Hematopoietic multipotent progenitor cell treated with erythropoietin and hydrocortisone succinate and interleukin-3 and kit ligand, for 8 days (in vitro differentiated cells): ENCODE results near the gene ANKK1.

Source experiments
- DNase-seq: peaks from one replicate; pipeline ENCODE4 v3.0.0-alpha.2; 2015

ANKK1 gene

DNA sequence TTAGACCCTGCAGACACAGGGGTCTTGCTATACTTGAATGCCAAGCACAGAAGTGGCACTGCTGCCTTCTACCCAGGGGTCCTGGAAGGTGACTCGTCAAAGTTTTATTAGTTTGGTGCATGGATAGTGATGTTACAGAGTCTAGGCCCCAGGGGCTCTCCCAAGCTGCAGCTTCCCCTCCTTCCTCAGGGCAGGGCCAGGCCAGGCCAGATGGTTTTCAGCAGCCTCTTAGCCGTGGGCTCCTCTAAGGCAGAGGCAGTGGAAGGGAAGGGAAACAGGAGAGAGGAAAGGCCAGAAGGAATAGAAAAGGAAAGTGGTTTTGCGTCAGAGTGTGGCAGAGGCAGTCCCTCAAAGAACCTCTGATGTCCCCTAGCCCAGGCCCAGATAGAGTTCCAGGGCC is 21.9 kb downstream of the ANKK1 start:
- DNase-seq, result no peak

DNA sequence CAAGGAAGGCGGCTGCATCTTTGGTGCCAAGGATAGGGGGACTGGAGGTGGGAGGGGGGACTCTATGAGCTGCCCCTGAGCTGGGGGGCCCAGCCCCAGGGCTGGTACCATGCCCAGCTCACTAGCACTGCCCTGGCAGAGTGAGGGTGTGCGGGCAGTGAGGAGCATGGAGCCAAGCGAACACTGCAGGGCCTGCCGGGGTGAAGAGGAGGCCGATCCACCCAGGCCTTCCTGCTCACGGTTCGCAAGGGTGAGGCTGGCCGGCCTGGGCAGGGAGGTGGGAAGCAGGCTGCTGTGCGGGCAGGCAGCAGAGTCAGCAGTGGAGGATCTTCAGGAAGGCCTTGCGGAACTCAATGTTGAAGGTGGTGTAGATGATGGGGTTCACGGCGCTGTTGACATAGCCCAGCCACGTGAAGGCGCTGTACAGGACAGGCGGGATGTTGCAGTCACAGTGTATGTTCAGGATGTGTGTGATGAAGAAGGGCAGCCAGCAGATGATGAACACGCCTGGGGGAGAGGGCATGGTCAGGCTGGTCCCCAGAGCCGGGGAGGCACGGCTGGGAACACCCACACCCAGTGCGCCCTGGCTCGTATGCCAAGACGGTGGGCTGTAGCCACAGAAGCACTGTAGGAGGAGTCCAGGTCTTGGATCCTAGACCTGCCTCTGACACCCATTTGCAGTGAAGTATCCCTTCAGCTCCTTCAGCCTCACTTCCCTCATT is 23.0 kb downstream of the ANKK1 start:
- DNase-seq, result no peak

- DNase-seq, result no peak
These were observed 24.0 kb downstream of the ANKK1 start for GRCh38 chr11:113411536-113411935.

DNA sequence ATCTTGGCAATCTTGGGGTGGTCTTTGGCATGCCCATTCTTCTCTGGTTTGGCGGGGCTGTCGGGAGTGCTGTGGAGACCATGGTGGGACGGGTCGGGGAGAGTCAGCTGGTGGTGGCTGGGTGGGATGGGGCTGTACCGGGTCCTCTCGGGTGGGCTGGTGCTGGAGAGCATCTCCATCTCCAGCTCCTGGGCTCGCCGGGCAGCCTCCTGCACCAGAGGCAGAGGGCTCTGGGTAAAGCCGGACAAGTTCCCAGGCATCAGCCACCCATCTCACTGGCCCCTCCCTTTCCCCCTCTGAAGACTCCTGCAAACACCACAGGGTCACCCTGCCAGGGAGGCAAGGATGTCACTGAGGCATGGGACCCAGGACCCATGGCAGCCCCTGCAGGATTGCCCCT is 25.1 kb downstream of the ANKK1 start:
- DNase-seq, result no peak

DNA sequence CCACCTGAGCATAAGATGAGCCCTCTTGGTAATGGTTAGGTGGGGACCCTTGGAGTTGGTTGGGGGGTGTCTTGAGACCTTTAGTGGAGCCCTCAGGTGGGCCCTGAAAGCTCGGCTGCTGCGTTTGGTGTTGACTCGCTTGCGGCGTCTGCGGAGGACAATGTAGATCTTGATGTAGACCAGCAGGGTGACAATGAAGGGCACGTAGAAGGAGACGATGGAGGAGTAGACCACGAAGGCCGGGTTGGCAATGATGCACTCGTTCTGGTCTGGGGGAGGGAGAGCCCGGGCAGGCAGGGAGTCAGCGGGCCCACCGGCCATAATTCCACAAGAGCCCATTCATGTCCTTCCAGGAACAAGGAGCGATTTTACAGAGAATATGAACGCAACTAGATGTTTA is 27.8 kb downstream of the ANKK1 start:
- no peak for DNase-seq

DNA sequence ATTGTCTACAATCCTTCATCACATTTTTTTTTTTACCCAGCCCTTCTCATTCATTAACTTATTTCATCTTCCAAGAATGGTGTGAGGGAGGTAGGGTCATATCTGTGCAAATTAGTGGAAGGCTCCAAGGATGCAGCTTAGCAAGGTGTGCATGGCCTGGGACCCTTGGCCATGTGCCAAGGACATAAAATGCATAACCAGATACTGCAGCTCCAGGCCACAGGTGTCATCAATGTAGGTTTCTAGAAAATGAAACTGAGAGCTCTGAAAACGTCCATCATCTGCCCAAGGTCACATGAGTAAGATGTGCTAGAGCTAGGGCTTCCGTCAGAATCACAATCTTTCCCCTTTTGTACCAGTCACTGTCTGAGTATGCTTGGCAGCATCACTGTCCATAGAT is 29.8 kb downstream of the ANKK1 start:
- DNase-seq, result no peak

GRCh38 chr11:113419454-113420003 is 31.9 kb downstream of the ANKK1 start:
- no peak for DNase-seq

GRCh38 chr11:113420808-113421207 is 33.2 kb downstream of the ANKK1 start:
- DNase-seq, result no peak

- DNase-seq, result no peak
These were observed 39.1 kb downstream of the ANKK1 start for GRCh38 chr11:113426686-113427085.

DNA sequence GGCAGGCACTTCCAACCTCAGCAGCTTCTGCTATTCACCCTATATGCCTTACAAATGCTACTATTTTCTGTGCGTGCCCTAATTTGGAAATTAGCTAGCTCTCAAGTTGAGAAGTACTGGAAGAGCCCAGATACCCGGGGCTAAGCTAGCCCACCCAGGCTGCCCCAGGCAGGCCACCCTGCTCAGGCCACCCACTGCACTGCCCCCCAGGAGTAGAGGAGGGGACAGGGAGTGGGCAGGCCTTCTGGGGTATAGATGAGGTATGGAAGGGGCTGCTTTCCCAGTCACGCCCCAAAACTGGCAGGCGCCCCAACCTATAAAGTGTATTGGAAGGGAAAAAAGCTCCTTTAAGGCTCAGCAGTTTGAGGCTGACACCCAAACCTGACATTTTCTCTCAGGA is 44.2 kb downstream of the ANKK1 start:
- DNase-seq, result no peak

DNA sequence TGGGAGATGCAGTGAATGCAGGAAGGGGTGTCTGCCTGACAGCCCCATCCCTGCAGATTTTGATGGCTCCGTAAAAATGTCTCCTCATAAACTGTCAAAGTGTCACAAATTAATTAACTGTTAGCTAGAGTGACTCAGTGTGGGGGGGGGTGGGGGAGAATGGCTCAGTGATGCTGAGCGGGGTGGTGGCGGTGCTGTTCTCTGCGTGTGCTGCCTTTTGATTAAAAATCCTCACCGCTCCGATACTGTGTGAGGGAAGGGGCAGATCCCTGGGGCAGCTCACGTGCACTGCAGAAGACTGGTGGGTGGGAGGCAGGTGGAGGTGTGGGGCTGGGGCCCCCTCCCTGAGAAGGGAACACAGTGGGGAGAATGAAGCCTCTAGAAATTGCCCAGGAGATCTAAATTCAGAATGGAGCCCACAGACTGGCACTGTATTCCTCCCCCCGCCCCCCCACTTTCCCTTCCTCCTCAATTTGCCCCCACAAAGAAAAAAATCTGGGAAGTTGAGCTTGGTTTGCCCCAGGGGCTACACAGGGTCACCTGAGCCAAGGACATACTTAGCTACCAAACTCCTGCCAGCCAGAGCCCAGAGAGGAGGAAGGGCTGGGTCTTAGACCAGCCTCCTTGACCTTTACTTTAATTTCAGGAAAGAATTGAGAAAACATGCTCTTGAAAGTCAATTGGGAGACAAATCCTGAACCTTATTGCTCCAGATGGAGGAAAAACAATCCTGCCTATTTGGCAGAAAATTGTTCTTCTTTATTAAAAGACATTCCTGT is 47.8 kb downstream of the ANKK1 start:
- DNase-seq, result no peak

- no peak for DNase-seq
These were observed 49.2 kb downstream of the ANKK1 start for GRCh38 chr11:113436672-113437252.

GRCh38 chr11:113440816-113441215 is 53.2 kb downstream of the ANKK1 start:
- DNase-seq, result no peak

DNA sequence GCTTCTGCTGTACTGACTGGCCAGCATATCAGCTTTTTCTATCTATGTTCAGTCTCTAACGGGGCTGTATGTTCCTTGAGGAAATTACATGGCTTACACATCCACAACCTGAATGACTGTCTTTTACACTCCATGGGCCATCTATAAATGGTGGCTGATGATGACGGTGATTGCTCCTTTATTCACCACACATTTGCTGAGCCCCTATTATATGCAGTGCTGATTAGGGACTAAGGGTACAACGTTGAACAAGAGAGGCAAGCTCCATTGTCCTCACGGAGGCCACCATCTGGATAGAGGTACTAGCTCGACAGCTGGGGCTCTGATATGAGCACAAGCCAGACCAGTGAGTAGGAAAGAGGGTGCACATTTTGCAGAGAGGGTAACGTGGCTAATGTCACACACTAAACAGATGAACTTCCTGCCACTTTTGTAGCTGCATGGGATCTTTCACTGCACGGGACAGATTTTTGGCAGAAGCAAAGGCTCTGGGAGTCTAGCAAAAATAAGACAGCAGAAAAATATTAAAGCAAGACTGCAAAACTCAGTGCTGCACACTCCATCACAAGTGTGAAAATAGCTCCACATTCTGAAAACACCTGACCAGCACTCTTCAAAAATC is 57.0 kb downstream of the ANKK1 start:
- no peak for DNase-seq

- DNase-seq, result no peak
These were observed 58.5 kb downstream of the ANKK1 start for GRCh38 chr11:113446112-113446511.

- no peak for DNase-seq
These were observed 59.4 kb downstream of the ANKK1 start for GRCh38 chr11:113446938-113447337.

- DNase-seq, result no peak
These were observed 60.2 kb downstream of the ANKK1 start for GRCh38 chr11:113447621-113448315.

DNA sequence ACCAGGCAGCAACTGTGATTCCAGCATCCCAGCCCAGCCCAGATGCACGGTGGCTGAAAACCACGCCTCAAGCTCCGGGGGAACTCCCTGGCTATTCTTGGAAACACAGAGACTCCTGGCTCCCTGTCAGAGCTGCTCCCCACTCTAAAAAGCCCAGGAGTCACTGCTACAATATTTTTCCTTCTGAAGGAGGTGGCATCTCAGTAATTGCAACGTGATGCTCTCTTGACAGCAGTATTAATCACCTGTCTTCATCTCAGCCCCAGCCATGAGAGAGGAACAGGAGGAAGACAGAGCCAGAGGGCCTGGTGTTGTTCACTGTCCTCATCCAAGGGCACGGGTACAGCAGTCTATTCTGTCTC is 60.7 kb downstream of the ANKK1 start:
- no peak for DNase-seq

GRCh38 chr11:113449743-113450142 is 62.2 kb downstream of the ANKK1 start:
- DNase-seq, result no peak
